Gastroesophageal sphincter (tissue), 3 donors: Measurements from ENCODE around the gene SHISAL2A.

Experiments used
- POLR2AphosphoS5 ChIP-seq: sonication (generic); formaldehyde crosslinking; IDR thresholded peaks from one replicate; pipeline ENCODE4 v1.6.1; 2017; ENCODE audit warnings: antibody characterized with exemption
- TF ChIP-seq, protein P1 (sequence below), 4 experiments: fragments of 200-600 bp in 2 of 4; fragments of 450-650 bp in 2 of 4; sonication (generic) in 1 of 4; IDR thresholded peaks; one replicate each; pipeline ENCODE4 v1.5.1; 2017 to 2019; ENCODE audit warnings: antibody characterized with exemption in 4 of 4, mild to moderate bottlenecking in 2 of 4, moderate library complexity in 2 of 4

DNA sequence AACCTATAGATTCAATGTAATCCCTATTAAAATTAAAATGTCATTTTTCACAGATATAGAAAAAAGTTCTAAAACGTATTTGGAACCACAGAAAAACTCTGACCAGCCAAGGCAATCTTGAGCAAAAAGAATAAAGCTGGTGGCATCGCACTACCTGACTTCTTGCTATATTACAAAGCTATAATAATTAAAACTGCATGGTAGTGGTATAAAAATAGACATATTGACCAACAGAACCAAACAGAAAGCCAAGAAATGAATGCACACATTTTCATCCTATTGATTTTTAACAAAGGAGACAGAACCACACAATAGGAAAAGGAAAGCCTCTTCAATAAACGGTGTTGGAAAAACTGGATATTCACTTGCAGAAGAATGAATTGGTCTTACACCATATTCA is 9.2 kb upstream of the SHISAL2A start:
- TF ChIP-seq POLR2AphosphoS5, result no peak
- TF ChIP-seq, protein P1, sequence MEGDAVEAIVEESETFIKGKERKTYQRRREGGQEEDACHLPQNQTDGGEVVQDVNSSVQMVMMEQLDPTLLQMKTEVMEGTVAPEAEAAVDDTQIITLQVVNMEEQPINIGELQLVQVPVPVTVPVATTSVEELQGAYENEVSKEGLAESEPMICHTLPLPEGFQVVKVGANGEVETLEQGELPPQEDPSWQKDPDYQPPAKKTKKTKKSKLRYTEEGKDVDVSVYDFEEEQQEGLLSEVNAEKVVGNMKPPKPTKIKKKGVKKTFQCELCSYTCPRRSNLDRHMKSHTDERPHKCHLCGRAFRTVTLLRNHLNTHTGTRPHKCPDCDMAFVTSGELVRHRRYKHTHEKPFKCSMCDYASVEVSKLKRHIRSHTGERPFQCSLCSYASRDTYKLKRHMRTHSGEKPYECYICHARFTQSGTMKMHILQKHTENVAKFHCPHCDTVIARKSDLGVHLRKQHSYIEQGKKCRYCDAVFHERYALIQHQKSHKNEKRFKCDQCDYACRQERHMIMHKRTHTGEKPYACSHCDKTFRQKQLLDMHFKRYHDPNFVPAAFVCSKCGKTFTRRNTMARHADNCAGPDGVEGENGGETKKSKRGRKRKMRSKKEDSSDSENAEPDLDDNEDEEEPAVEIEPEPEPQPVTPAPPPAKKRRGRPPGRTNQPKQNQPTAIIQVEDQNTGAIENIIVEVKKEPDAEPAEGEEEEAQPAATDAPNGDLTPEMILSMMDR (IDR thresholded peaks at IDR 0.05), result no peak
